GM18951 (cell line): Measurements from ENCODE around the gene GRAMD2A.

ENCODE experiments used
- POLR2A ChIP-seq: IDR thresholded peaks from 4 replicates; pipeline ENCODE4 v1.6.1; 2011; ENCODE audit warnings: mild to moderate bottlenecking; ENCODE audit not compliant: insufficient read length, insufficient read depth; ENCODE audit errors: extremely low read depth
- in situ Hi-C: fragments of 300-500 bp; cut with MboI; formaldehyde crosslinking; loops from one replicate; pipeline ENCODE4 v1.12.0; 2022; ENCODE audit warnings: low sequenced_read_pairs, mixed read lengths, inconsistent platforms; ENCODE audit not compliant: unreplicated experiment

Gene GRAMD2A

GRCh38 chr15:72170691-72171090 lies 26.9 kb downstream of the GRAMD2A start:
- no peak for TF ChIP-seq POLR2A
- in situ Hi-C loops = no loop called here

- TF ChIP-seq POLR2A = no peak
- in situ Hi-C loops = no loop called here
Measured at GRCh38 chr15:72169921-72170611, 27.5 kb downstream of the GRAMD2A start.

DNA sequence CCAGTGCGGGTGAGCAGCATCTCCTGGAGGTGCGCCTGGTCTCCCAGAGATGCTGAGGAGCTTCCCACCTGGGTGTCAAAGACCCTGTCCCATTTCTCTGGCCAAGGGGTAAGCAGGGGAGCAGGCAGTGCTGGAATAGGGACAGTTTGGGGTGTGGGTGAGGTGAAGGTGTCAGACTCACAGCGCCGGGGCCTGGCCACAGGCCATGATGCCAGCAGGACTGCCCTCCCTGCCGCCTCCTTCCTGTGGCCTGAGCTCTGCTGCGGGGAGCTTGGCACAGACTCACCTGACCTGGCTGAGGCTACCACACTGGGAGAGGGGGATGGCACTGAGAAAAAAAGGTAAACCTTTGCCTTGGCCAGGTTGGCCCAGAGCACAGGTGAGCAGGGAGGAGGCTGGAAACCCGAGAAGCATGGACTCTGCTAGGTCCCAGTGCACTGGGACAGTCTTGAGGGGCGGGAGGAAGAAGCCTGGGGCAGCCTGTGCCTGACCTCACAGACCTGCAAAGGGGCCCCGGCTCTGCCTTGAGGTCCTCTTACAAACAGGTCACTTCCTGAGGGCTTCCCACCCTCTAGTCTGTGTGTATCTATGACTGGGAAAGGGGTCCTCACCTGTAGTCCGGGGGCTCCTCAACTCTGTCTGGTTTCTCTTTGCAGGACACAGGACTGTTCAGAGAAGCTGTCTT lies 28.2 kb downstream of the GRAMD2A start:
- in situ Hi-C loops = no loop called here
- TF ChIP-seq POLR2A = no peak

GRCh38 chr15:72168808-72169190 lies 28.8 kb downstream of the GRAMD2A start:
- in situ Hi-C loops = no loop called here

GRCh38 chr15:72168131-72168807 lies 29.3 kb downstream of the GRAMD2A start:
- in situ Hi-C loops = no loop called here
- TF ChIP-seq POLR2A = no peak

More at GRCh38 chr15:72168808-72169190, 28.8 kb downstream of the GRAMD2A start:
- TF ChIP-seq POLR2A = no peak

DNA sequence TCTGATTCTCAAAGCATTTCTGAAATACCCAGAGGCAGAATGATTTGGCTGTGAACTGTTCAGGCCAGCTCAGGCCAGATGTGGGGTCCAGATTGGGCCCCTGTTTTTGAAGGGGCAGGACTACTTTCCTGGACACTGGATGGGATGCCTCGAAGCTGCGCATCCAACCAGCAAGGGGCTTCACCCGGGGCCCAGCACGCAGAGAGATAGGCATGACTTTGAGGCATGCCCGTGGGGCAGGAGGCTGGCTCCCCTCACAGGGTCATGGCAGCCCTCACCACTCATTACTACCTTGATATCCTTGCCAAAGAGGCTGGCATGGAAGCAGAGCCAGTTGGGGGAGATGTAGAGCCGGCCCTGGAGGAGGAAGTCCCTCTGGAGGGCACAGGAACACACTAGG lies 30.1 kb downstream of the GRAMD2A start:
- TF ChIP-seq POLR2A = no peak
- in situ Hi-C loops = no loop called here

DNA sequence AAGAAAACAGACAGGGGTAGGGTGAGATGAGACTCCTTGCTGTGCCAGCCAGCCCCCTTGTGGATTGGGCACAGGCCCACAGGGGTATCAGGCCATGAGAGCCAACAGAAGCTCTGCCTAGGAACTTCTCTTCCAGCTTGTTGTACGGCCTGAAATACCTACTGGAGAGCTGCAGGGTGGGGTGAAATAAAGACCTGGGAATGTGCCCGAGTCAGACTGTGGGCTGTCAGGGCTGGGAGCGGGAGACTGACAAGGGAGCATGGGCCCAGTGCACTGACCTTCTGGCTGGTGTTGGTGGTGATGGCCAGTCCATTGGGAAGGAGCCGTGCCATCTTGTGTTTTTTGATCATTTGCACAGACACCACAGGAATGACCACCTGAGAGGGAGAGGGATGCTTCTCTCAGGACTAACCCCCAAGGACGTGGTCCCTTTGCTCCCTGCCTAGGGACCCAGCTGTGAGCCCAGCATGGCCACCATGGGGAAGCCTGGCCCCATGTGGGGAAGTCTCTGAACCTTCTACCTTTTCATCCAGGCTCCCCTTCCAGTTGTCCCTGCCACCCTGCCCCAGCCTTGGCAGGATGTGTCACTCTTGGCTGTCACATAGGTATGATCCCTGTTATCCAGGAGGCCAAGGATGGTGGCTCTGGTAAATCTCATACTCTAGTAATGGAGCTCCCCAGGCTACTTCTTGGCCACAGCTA lies 30.7 kb downstream of the GRAMD2A start:
- in situ Hi-C loops = no loop called here
- TF ChIP-seq POLR2A = no peak

DNA sequence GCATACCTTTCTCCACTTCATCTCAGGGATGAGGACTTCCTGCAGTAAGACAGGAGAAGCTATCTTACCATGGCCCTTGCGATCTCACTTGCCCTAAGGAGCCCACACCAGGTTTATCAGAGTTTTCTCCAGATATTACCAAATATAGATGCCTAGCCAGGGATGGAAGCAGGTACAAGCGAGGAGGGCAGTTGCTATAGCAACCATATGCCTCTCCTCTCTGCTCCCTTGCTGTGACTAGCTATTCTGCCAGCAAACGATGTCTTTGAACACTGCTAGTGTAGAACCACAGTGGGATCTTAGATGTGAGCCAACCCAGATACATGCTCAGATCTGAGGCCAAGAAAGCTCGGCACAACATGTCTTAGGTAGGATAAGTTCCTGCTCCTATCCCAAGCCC lies 33.9 kb downstream of the GRAMD2A start:
- TF ChIP-seq POLR2A = no peak
- in situ Hi-C loops = no loop called here

- TF ChIP-seq POLR2A = no peak
- in situ Hi-C loops = no loop called here
Measured at GRCh38 chr15:72162569-72162968, 35.0 kb downstream of the GRAMD2A start.

DNA sequence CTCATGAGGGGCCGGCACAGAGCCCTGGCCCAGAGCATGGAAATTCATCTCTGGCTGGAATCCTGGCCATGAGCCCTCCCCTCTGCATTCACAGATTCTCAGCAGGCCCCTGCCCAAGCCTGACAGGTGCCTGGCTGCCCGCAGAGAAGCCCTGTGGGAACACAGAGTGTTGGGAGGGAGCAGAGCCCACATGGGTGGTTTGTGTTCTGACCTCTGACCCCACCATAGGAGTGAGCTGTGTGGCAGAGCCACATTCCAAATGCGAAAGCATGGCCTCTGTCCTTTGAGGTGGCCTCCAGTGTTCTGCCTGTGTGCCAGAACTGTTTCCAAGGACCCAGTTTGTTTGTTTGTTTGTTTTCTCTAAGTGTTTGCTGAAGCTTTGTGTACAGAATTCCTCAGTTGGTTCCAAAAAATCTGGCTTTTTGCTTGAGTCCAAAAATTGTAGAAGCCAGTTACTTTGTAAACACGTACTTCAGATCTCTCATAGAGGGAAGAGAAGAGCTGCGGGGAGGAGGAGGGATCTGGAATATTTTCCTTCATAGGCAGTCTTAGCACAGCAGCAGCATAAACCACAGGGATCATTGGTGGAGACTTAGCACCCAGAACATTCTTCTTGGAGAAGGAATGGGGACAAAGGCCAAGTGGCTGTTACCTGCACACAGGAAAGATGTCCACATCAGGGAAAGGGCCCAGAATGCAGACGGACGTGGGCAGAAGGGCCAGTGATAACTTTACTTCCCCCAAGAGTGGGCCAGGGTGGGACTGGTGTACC lies 36.0 kb downstream of the GRAMD2A start:
- TF ChIP-seq POLR2A = no peak
- in situ Hi-C loops = no loop called here

DNA sequence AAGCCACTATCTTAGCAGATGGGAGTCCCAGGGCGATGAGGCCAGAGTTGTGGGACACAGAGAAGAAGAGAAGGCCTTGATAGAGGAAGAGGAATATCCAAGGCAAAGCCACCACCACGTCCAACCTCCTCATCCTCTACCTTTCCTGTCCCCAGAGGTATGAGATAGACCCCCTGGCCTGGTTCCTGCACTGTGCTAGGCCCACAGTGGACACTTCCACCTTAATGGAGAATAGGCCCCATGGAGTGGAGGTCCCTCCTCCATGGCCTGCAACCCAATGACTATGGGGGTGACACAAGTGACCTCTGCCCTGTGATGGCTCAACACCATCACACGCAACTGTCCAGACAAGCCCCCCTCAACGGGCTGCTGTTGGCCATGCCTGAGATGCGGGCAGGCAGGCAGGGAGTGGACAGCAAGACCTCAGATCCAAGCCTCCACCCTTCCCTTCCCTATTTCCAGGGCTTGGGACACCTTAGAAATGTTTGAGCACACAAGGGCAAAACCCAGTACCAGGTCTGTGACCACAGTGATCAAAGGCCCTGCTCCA lies 36.8 kb downstream of the GRAMD2A start:
- TF ChIP-seq POLR2A = no peak
- in situ Hi-C loops = no loop called here

GRCh38 chr15:72156928-72157327 lies 40.7 kb downstream of the GRAMD2A start:
- in situ Hi-C loops = loop anchor here (10.0 kb wide), 1 partner anchor 412 kb away; no protein-coding TSS in a partner anchor
- no peak for TF ChIP-seq POLR2A
